Measurements from ENCODE around the gene HIP1R. TPM values are rescaled to one million over a fixed set of nuclear protein-coding genes. Genes with fewer than 3 reads are reported as not detected.

HIP1R gene, protein sequence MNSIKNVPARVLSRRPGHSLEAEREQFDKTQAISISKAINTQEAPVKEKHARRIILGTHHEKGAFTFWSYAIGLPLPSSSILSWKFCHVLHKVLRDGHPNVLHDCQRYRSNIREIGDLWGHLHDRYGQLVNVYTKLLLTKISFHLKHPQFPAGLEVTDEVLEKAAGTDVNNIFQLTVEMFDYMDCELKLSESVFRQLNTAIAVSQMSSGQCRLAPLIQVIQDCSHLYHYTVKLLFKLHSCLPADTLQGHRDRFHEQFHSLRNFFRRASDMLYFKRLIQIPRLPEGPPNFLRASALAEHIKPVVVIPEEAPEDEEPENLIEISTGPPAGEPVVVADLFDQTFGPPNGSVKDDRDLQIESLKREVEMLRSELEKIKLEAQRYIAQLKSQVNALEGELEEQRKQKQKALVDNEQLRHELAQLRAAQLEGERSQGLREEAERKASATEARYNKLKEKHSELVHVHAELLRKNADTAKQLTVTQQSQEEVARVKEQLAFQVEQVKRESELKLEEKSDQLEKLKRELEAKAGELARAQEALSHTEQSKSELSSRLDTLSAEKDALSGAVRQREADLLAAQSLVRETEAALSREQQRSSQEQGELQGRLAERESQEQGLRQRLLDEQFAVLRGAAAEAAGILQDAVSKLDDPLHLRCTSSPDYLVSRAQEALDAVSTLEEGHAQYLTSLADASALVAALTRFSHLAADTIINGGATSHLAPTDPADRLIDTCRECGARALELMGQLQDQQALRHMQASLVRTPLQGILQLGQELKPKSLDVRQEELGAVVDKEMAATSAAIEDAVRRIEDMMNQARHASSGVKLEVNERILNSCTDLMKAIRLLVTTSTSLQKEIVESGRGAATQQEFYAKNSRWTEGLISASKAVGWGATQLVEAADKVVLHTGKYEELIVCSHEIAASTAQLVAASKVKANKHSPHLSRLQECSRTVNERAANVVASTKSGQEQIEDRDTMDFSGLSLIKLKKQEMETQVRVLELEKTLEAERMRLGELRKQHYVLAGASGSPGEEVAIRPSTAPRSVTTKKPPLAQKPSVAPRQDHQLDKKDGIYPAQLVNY
- total RNA-seq: 14.7 and 25.7 TPM in 2 replicates

GRCh38 chr12:122834921-122835749, at the start of gene HIP1R:
Gene HIP1R (plus strand): TSS chr12:122835457. CDS start chr12:122835551, 94 bp downstream.

DNA sequence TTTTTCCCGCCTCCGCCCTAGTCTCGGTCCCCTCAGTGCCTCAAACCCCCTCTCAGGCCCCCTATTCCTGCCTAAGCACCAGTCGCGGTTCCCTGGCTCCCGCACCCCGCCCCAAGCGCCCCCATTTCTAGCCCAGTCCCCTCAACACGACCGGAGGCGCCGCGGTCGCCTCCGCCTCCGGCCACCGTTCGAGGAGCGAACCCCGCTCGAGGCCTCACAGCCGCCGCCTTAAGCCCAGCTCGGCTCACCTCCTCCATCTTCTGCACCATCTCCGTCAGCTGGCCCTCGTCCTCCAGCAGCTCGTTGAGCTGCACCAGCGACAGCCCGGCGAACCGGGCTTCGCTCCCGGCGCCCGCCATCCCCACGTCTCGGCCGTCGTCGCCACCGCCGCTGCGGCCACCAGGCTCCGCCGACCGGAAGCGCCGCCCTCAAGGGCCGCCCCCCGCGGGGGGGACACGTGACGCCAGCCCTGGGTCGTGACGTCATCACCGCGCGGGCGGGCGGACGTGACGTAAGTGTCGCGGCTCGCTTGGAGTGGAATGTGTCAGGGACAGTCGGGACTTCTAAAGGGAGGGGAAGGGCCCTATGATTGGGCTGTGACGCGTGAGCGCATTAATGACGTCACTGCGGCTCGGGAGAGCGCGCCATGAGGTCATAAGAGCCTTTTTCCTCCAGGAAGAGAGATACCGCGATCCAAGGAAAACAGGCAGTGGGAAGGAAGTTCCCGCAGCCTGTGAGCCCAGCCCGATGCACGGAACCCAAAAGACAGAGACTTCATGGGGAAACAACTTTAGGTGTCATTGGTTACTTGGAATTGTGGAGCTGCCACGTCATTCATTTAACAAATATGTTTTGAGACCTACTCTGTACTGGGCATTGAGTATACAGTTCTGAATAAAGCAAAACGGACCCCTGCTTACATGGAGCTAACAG, 60.7 kb downstream of the HIP1R start, which contains the start of gene VPS37B:
Gene VPS37B (minus strand): TSS at position 421 of the 933 bp plus-strand sequence. CDS start 62 bp downstream, at position 359.

Other genes starting within 250 kb of the HIP1R start
- not detected in 2 replicates for gene HCAR2, start 132.1 kb upstream of the HIP1R start, total RNA-seq
- gene HCAR3, start 118.6 kb upstream of the HIP1R start, total RNA-seq: not detected in 2 replicates
- gene HCAR1, start 104.6 kb upstream of the HIP1R start, total RNA-seq: 1.00 and 1.5 TPM in 2 replicates
- 37.9 and 47.0 TPM in 2 replicates for gene DENR, start 82.6 kb upstream of the HIP1R start, total RNA-seq
- gene CCDC62, start 60.9 kb upstream of the HIP1R start, total RNA-seq: 0.55 and 1.2 TPM in 2 replicates
- gene VPS37B, start 60.7 kb downstream of the HIP1R start, total RNA-seq: 13.6 and 13.8 TPM in 2 replicates
- gene ABCB9, start 131.0 kb downstream of the HIP1R start, total RNA-seq: 6.3 and 6.4 TPM in 2 replicates
- 14.9 and 15.0 TPM in 2 replicates for gene OGFOD2, start 139.8 kb downstream of the HIP1R start, total RNA-seq
- 168 and 195 TPM in 2 replicates for gene ARL6IP4, start 145.2 kb downstream of the HIP1R start, total RNA-seq